Measurements from ENCODE around the gene GPR108.

The GPR108 gene

GRCh38 chr19:6736169-6736916 is 1.0 kb downstream of the GPR108 start:
- peak; percentile 58 to 70 for DNase-seq

DNA sequence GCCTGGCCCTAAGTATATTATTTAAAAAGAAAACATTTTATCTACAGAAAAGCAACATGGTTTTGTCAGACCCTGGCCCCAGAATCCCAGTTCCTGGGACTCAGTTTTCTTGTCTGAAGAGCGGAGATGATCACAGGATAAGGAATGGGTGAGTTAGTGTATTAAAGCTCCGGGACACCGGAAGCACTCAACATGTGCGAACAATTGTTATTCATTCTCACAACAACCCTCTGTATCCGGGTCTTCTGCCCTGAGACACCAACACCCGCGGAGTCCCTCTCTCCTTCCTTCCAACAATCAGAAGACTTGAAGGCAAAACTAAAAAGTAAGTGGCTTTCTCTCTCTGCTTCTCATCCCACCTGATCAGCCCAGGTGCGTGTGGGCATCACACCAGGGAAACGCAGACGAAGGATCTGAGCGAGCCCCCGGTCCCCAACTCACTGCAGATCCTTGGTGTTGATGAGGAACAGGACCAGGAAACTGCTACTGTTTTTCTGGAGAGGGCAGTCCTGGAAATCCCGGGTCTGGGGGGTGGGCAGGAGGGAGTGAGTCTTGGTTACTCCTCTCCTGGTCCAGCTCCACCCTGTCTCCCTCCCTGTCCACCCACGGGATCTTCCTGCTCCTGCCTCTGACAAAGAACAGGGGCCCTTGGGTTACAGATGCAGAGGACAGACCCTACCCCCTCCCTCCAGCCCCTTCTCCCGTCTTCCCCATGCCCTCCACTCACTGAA is 2.0 kb downstream of the GPR108 start:
- no peak for DNase-seq

DNA sequence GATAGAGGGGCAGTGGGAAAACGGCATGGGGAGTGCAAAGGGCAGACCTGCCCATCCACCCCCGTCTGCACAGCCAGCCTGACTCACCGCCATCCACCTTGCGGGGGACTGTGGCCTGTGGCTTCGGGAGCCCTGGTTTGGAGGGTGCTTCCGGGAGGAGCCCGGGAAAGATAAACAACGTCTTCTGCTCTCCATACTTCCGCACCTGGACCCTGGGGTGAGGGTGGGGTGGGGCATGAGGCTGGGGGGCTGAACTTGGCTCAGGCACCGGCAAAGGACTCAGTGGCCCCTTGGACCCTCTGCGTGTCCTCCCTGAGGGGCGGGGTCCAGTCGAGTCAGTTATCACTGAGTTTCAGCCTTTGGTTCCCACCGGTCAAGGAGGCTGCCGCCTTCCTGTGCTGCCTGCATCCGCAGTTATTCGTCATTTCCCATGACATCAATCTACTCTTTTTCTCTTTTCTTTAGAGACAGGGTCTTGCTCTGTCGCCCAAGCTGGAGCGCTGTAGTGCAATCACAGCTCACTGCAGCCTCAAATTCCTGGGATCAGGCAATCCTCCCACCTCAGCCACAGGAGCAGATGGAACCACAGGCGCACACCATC is 3.2 kb downstream of the GPR108 start:
- no peak for DNase-seq

GRCh38 chr19:6733338-6734095 is 3.9 kb downstream of the GPR108 start:
- no peak for DNase-seq

DNA sequence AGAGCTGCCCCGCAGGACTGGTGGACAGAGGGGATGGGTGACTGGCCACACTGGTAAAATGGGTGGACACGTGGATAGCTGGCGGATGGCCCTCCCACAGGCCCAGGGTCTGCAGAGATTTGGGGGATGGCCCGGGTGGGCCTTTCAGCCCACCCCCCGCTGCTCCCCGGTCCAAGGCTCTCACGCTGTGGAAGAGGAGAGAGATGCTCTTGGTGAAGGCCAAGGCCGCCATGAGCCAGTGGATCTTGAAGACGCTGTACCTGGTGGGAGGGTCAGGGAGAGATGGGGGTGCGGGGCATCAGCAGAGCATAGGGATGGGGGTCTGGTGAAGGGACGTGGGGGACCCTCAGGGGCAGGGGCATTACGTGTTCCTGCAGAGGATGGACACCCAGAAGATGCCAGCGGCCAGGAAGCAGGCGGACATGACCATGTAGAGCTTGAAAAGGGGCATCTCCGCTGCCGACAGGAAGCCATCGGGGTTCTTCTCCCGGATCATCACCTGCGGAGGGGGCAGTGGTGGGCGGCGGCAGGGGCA is 4.5 kb downstream of the GPR108 start:
- DNase-seq, result no peak

GRCh38 chr19:6731822-6732221 is 5.6 kb downstream of the GPR108 start:
- DNase-seq, result no peak

DNA sequence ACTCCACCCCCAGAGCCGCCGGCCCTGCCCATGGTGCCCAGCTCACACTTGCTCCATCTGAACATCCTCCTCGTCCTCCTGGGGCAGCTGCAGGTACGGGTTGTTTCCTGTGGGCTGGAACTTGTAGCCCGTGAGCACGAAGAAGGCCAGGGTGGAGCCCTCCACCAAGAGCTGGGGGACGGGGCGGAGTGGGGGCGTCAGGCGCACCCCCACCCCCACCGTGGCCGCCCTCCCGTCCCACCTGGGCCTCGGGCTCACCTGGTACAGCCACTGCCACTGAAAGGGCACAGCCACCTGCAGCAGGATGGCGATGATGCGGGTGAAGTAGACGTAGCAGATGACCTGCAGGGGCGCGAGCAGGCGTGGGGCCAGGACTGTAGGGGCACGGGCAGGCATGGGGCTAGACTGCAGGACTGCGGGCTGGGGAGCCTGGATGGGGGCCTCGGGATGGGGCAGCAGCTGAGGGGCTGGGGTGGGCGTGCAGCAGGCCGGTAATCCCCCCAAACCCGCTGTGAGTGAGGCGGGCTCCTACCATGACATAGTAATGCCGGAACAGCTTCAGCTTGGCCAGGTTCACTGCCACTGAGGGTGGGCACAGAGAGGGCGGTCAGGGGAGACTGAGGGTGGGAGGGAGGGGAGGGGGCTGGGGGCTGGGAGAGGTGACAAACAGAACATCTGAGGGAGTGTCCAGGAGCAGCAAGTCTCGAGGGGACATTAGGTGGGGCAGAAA is 6.3 kb downstream of the GPR108 start:
- DNase-seq, result no peak

- no peak for DNase-seq
These were observed 7.1 kb downstream of the GPR108 start for GRCh38 chr19:6730153-6730804.

DNA sequence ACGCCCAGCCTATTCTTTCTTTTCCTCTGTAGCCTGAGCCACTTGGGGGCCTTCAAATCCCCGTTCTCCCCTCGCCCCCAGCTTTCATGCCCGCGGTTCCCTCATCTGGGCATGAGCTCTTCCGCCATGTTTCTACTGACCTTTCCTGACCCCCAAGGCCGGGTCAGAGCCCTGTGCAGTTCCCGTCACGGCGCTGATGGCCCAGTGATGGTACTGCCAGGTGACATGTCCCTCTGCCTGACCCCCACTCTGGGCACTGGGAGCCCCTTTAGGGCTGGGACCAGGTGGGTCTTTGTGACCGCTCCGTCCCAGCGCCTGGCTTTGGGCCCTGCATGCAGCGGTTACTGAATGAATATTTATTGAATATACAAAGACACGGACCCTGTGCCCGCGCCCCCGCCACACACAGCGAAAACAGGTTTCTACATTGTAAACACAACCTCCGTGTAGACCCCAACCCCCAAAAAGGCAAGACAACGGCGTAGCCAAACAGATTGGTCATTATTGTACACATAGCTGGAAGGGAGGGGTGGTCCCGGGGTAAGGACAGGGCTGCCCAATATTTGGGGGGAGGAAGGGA is 7.7 kb downstream of the GPR108 start:
- DNase-seq, result no peak

DNA sequence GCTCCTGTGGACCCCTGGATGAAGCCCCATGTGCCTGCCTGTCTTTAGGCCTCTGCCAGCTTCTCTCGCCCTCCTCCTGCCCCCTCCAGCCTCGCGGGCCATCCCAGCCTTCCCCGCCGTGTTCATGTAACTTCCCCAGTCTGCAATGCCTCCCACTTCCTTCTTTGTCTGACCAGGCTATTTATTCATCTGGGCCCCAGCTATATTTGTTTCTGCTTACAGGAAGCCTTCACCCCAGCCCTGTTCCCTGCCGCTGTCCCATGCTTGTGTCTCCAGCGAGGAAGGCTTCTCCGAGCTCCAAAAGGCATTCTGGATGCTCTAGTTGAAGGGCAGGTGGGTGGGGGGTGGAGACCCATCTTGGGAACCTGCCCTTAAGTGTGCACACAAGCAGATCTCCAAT is 9.0 kb downstream of the GPR108 start:
- DNase-seq, result peak; percentile 34 to 56

DNA sequence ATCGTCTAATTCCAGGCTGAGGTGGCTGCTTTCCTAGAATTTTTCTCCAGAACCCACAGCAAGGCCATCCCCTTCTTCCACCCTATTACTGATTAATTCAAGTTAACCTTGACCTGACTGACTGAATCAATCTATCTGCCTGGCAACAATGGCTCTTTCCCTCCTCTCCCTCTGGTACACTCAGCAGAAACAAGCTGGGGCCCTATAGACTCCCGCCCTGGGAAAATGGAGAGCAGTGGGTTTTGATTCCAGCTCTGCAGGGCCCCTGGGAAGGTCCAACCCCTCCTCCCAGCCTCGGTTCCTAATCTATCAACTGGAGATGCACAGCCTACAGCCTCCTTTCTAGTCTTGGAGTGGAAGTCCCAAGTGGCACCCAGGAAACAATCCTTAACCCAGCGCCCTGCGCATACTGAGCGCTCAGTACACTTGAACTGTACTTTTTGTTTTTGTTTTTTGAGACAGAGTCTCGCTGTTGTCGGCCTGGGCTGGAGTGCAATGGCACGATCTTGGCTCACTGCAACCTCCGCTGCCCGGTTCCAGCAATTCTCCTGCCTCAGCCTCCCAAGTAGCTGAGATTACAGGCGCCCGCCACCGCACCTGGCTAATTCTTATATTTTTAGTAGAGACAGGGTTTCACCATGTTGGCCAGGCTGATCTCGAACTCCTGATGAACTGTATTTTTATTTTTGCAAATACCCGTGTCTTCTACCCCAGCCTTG is 11.7 kb downstream of the GPR108 start:
- DNase-seq, result no peak

DNA sequence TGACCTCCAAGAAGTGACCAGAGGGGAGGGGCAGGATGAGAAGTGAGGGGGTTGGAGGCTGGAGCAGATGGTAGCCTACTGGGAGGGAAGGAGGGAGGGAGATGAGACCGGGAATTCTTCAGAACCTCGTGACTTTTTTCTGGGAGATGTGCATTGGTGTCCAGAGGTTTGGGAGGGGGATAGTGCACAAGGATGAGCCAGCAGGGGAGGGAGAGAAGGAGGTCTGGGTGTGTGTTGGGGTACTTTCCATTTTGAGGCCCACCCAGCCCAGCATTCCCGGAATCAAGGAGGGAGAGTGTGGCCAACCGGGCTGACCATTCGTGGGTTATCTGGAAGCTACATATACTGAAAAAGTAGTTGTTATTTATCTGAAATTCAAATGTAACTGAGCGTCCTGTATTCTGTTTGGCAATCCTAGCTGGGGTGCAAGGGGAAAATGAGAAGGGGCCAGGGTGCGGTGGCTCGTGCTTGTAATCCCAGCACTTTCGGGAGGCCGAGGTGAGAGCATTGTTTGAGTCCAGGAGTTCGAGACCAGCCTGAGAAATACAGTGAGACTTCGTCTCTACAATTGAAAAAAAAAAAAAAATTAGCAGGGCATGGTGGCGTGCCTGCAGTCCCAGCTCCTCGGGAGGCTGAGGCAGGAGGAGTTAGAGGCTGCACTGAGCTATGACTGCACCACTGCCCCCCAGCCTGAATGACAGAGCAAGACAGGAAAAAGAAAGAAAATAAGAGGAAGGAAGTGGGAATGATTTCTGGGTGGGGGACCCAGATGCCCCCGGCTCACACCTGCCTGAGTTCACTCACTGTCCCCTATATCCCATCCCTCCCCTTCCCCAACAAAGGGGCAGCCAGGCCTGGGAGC is 12.5 kb downstream of the GPR108 start:
- DNase-seq, result no peak

DNA sequence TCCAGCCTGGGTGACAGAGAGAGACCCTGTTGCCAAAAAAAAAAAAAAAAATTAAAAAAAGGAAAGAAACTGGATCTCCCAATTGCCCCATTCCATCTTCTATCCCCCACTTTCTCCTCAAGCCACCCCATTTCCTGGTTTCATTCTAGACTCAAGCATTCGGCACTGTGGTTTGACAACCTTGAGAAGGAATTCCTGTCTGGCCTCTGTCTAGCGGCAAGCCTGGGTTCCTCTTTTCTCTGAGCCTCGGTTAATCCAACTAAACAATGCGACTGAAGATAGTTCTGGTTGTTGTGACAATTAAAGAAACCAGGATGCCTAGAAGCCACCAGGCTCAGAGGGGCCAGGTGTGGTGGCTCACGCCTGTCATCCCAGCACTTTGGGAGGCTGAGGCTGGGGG is 13.6 kb downstream of the GPR108 start:
- peak in 1 of 2 donors; percentile 59 for DNase-seq

- DNase-seq, result no peak
These were observed 14.2 kb downstream of the GPR108 start for GRCh38 chr19:6723108-6723618.

DNA sequence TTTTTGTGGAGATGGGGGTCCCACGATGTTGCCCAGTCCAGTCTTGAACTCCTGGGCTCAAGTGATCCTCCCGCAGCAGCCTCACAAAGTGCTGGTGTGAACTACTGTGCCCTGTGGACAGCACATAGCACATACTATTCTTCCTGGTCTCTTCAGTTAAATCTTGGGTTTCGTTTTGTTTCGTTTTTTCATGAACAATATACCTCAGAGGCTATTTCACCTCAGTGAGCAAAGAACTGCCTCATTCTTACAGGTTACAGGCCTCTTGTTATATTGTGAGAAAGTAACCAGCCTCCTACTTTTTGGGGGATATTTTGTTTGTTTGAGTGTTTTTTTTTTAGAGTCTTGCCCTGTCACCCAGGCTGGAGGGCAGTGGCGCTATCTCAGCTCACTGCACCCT is 15.6 kb downstream of the GPR108 start:
- DNase-seq, result peak in 1 of 2 donors; percentile 20

DNA sequence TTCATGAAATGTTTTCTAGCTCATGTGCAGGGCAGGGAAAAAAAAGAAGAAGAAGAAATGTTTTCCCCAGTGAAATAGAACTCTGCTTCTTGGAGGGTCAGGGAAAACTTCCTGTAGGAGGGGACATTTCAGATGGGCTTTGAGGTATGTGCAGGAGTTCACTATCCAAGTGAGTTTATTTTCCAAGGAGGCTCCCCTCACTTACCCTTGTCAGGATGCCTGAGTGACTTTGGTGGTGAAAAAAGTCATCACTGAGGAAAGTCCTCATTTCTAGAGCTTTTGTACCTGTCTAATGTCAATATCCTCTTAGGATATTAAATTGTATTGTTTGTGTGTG is 16.3 kb downstream of the GPR108 start:
- DNase-seq, result no peak

DNA sequence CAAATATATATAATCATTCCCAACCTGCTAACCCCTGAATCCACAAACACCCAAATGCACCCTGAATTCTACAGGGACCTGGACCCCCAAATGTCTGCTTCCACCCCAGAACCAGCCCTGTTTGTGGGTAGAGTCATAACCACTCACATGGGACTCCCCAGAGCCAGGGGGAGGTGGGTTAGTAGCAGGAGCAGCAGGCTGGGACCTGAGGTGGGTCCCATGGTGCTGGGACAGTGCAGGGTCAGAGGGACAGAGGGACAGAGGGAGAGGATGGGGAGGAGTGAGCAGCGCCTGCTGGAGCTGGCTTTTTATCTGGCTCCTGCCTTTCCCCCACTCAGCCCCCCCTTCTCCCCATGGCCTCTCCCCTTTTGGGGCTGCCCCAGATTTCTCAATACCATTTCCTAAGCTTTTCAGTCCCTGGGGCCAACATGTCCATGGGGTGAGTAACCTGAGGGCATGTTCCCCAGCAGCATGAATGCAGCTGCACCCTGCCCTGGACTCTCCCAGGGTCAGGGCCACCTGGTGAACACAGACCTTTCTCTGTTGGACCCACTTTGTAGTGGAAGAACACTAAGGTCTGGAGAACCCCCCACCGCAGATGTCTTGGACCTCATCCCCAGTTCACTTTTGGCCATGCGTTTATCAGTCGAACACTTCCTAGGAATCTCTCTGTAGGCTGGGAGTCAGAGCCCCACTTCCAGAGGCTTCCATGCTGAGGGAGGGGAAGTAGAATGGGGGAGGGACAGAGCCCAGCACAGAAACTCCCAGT is 16.8 kb downstream of the GPR108 start, which contains the start of gene C3:
Gene C3, minus strand, starts transcription at position 282 of the 769 bp plus-strand sequence. Its CDS starts 61 bp downstream, at position 221.
- peak in 1 of 2 donors; percentile 48 for DNase-seq

GRCh38 chr19:6719992-6720368 is 17.4 kb downstream of the GPR108 start:
- DNase-seq, result no peak

DNA sequence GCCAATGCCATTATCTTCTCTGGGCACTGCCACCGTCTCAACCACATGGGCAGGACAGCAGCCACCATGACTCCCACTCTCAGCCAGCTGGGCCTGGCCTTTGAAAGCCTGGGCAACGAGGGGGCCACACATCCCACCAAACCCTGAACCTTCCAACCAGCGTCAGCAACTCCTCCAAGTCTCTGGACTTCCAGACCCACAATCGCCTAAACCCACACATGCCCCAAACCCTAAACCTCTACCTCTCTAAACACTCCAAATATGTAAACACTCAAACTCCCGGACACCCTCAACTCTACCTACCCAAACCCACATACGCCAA is 17.9 kb downstream of the GPR108 start:
- no peak for DNase-seq

Data from bone marrow (tissue), 2 donors.